ENCODE results near the gene RBM7.

The RBM7 gene

GRCh38 chr11:114433376-114433775 is 32.9 kb downstream of the RBM7 start:
- no peak for TF ChIP-seq CTCF (IDR thresholded peaks at IDR 0.05; ENCODE audit: insufficient read depth, low read depth, low read length, missing control alignments)
- DNase-seq (ENCODE audit: low read depth): no peak
- no peak overlapping the region for H3K4me3 ChIP-seq (ENCODE audit: low read length)

- H3K4me3 ChIP-seq (ENCODE audit: low read length): no peak overlapping the region
- DNase-seq (ENCODE audit: low read depth): peak; percentile 80
Observed at GRCh38 chr11:114438303-114438702, 37.8 kb downstream of the RBM7 start.

GRCh38 chr11:114439229-114440120 is 39.0 kb downstream of the RBM7 start, which contains the start of gene REXO2:
TSS of gene REXO2 (plus strand) at chr11:114439467. CDS start at chr11:114439529, 62 bp downstream.
- TF ChIP-seq CTCF (IDR thresholded peaks at IDR 0.05; ENCODE audit: insufficient read depth, low read depth, low read length, missing control alignments): peak; percentile 42
- peak within 1 kb of the TSS; percentile 94 for H3K4me3 ChIP-seq (ENCODE audit: low read length)
- DNase-seq (ENCODE audit: low read depth): peak; percentile 99

More at GRCh38 chr11:114438303-114438702, 37.8 kb downstream of the RBM7 start:
- TF ChIP-seq CTCF (IDR thresholded peaks at IDR 0.05; ENCODE audit: insufficient read depth, low read depth, low read length, missing control alignments): no peak

GRCh38 chr11:114440121-114440860 is 39.8 kb downstream of the RBM7 start:
- DNase-seq (ENCODE audit: low read depth): no peak
- TF ChIP-seq CTCF (IDR thresholded peaks at IDR 0.05; ENCODE audit: insufficient read depth, low read depth, low read length, missing control alignments): no peak
- peak overlapping the region; percentile 94 for H3K4me3 ChIP-seq (ENCODE audit: low read length)

GRCh38 chr11:114440971-114441763 is 40.7 kb downstream of the RBM7 start:
- no peak for DNase-seq (ENCODE audit: low read depth)
- peak overlapping the region; percentile 3 for H3K4me3 ChIP-seq (ENCODE audit: low read length)
- TF ChIP-seq CTCF (IDR thresholded peaks at IDR 0.05; ENCODE audit: insufficient read depth, low read depth, low read length, missing control alignments): no peak

GRCh38 chr11:114441921-114442320 is 41.5 kb downstream of the RBM7 start:
- H3K4me3 ChIP-seq (ENCODE audit: low read length): no peak overlapping the region
- no peak for DNase-seq (ENCODE audit: low read depth)
- TF ChIP-seq CTCF (IDR thresholded peaks at IDR 0.05; ENCODE audit: insufficient read depth, low read depth, low read length, missing control alignments): no peak

All from epithelial cell of esophagus (primary cell).